Activated CD4-positive, CD25-positive, alpha-beta regulatory T cell treated with anti-CD3 and anti-CD28 coated beads, Interleukin-2, amount 50 U/mL, for 72 hours (primary cell): ENCODE data around the gene TEX22.
A peak's percentile ranks its signal among the peaks of the same experiment; 100 is the strongest.

Experiments
- DNase-seq: peaks from one replicate; pipeline ENCODE4 v3.0.0; 2021

TEX22 gene

DNA sequence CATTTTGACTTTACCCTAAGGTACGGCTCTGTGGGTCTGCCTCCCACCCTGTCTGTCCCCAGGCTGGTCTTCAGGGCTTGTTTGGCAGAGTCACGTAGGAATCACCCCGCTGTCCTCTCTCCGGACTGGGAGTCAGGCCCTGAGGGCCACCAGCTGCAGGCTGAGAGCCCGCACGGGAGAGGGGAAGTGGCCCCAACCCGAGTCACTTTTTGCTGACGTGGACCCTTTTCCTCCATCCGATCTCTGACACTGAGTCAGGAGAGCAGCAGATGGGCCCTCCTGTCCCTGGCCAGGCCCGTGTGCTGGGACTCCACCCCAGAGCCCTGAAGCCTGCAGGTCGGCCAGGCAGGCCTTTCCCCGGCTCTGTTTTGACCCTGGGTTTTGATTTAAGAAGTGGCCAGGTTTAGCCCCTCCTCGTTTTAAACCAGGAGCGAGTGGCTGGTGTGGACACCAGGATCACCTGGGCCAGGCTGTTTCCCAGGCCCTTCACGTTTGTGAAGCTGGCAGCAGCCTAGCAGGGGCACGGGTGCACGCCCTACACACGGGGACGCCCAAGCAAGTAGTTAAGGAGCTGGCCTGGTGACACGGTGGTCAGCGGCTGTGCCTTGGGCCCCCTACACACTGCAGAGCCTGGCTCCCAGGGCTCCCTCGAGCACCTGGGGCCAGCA, 12.5 kb upstream of the TEX22 start:
- DNase-seq = no peak

DNA sequence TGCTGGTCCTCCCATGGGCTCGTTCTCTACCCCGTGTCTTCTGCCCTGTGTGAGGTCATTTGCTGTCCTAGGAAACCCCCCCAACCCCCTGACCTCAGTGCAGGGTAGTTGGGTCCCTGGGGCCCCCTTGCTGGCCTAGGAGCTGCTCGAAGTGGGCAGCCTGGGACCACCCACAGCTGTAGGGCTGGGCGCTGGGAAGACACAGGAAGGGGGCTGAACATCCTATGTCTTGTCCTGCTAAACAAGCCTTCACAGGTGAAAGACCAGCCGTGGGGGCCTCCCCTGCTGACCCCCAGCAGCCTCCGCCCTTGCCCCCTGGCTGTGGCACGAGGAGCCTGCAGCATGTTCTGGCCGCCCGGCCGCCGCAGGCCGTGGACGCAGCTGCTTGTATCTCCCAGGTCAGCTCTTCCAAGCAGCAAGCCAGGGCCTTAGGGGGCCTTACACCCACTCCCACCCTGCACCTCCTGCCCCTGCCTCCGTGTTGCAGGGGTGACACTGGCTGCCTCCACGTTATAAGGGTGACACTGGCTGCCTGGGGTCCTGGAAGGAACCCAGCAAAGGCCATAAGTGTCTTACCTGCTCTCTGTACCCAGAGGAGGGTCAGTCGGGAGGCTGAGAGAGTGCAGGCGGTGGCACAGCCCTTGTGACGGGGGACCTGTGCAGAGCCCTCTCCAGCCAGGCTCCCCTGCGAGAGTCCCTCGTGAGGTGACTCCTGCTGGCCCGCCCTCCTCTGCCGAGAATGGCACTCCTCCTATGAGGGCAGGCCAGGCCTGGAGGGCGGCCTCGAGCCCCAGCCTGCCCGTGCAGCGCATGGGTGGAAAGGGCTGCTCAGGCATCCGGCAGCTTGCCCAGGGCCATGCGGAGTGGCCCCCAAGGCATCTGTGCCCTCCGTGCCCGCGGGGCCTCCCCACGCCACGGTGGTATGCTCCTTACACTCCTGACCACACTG, 11.5 kb upstream of the TEX22 start:
- DNase-seq = no peak

DNA sequence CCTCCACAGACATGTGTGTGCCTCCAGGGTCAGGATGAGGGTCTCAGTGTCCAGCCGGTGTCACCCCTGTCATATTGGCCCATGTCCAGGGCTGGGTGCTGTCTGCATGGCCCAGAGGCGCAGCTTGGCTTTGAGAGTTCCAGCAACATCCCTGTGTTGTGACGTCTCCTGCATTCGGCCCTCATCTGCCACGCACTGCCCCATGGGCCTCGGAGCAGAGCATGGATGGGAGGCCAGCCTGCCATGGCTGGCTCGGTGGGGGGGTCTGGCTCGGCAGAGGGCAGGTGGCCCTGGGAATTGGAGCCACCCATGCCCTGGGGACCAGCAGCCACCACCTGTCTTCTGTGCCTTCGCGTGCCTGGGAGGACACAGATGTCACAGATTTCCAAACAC, 10.8 kb upstream of the TEX22 start:
- no peak for DNase-seq

DNA sequence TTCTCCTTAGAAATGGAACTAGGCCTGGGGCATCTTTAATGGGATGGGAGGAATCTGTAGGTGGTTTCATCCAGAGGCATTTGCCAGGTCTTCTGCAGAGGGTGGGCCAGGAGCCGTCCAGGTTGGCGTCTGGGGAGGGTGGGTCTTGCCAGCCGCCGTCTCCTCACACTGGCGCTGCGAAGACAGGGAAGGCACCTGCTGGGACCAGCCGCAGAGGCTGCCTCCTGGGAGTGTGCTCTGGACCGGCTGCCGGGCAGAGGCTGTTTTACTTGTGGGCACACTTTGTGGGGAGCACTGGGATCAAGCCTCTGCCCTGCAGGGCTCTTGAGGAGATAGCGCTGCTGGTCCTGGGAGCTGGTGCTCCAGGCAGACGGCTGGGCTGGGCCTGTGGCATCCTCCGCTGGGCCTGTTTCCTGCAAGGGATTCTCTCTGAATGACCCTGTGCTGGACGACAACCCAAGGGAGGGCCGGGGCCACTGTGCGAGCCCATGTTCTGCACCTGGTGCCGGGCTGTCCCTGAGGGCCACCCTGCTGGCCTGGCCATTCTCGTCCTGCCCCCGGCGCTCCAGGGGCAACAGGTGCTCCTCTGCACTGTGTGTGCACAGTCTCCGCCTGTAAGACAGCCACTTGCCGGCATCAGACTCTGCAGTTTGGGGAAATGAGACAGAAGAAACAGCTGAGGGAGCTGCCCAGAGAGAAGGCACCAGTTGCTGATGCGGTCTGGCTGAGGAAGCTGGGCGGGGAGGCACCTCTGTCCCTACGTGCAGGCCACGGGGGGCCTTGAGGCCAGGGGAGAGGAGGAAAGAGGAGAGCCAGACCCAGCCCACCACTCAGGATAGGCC, 10.0 kb upstream of the TEX22 start:
- no peak for DNase-seq

DNA sequence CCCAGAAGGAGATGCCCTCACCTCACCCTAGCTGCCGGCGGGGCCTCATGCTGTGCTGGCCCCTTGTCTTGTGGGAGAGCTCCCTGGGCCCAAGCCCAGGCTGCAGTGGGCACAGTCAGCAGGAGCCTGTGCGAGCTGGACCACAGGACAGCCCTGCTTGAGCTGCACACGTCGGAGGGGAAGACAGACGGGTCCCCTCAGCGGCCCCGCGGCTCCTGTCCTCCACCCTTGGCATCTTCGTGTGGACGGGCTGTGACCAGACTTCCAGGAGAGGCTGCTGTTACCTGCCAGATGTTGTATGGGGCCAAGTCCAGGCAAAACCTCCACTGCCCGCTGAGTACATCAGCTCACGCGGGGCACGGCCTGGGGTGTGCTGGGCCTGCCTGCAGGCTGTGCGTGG, 9.4 kb upstream of the TEX22 start:
- no peak for DNase-seq

DNA sequence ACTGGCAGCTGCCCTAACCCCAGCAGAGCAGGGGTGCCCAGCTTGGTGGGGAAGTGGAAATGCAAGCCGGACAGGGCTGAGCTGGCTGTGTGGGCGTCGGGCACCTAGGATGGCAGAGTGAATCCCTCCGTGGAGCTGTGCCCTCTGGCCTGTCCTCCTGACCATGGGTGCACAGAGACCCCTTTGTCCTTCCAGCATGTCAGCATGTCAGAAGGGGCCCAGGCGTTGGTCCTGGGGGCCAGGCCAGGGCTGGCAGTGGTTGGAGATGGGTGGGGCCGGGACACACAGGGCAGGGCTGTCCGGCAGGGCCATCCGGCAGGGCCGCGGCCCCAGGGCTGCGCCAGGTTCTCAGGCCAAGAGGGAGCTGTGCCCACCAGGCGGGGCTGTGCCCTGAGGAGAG, 8.8 kb upstream of the TEX22 start:
- DNase-seq = no peak

DNA sequence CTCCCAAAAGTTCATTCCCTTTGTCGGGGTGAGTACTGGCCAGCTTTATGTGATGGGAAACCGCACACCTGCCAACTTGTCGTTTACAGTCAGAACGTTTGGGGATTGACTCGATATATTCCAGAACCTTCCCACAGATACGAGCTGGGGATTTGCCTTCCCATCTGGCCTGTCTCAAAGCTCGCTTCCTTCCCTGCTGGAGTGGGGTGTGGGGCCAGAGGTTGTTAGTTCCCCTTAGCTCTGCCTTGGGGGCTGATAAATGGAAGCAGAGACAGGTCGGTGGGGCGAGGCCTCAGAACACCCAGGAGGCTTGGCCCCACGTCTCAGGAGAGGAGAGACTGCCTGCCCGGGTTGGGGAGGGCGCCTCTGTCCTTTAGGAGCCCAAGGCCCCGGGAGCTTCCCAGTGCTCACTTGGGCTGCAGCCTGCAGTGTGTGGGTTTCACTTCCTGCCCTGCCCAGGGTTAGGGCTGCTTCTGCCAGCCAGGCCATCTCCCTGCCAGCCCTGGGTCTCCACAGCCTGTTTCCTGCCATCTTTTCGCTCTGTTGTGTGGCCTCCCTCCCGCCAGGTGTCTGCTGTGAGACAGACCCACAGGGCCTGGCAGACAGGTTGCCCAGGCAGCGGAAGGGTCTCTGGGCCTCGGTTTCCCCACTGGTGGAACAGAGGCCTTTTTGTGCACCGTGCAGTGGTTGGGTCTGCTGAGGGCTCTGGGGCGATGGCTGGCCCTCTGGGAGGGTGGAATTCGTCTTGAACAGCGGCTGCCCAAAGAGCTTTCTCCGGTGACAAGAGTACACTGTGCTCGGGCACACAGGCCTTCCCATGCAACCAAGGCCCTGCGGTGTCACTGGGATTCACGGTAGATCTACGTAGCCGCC, 8.1 kb upstream of the TEX22 start:
- no peak for DNase-seq

DNA sequence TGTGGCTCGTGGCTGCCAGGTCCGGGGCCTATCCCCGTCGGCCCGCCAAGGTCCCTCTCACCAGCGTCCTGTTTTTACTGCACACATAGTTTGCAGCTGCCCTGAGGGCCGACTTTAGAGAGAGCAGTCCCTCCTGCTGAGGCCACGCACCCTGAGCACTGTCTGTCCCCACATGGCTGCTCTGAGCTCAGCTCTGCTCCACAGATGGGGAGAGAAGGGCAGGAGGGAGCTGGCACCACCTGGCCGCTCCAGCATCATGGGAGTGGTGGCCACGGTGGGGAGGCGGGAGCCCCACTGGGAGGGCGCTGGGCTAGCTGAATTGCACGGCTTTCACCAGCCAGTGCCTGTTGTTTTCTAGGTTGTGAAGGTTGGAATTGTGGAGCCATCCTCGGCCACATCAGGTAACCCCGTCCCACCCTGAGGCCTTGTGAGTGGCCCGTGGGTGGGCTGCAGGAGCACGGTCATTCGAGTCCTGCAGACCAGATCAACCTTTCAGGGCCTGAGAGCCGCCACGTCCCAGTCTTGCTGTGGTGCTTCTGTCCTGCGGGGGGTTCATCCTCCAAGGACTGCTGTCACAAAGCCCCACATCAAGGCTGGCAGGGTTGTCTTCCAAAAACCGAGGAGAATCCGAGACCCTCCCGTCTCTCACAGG, 7.4 kb upstream of the TEX22 start:
- no peak for DNase-seq

DNA sequence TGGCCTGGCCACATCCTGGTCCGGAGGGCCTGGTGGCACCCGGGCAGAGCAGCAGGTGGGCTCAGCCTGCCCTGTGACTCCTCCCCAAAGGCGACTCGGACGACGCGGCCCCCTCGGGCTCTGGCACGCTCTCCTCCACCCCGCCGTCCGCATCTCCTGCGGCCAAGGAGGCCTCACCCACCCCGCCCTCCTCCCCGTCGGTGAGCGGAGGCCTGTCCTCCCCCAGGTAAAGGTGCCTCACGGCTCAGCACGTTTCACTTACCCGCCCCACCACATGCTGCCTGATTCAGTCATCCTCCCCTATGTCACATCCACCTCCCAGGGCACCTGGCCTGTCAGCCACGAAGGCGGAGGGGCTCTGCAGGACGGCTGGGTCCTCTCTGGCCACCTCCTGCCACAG, 6.8 kb upstream of the TEX22 start:
- no peak for DNase-seq

DNA sequence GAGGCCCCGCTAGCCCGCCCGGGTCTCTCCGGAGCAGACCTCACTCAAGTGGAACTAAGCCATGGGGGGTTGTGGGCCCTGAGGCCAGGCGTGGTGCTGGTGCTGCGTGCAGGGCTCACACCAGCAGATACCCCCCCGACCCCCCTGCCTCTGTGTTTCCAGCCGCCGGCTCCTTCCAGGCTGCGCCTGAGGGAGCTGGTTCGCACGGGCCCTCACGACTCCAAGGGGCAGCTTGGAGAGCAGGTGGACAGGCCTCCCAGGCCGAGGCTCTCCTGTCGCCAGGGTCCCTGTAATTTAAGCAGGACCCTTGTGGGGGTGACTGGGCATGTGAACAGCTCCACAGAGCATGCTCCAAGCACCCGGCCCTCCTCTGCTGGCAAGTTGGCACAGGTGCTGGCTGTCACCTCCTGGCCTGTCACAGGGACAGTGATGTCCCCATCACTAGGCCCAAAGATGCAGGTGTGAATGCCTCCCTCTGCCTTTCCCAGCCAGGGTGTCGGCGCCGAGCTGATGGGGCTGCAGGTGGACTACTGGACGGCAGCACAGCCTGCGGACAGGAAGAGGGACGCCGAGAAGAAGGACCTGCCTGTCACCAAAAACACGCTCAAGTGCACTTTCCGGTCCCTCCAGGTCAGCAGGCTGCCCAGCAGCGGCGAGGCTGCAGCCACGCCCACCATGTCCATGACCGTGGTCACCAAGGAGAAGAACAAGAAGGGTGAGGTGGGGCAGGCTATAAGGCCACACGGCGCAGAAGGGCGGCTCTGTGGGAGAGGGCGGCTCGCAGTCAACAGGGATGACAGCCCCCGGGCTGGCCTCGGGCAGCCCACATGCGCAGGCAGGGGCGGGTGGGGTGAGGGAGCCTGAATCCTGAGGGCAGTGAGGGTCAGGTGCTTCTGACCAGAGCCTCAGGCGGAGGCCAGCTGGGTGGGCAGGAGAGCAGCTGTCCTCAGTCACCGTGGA, 5.9 kb upstream of the TEX22 start:
- no peak for DNase-seq

DNA sequence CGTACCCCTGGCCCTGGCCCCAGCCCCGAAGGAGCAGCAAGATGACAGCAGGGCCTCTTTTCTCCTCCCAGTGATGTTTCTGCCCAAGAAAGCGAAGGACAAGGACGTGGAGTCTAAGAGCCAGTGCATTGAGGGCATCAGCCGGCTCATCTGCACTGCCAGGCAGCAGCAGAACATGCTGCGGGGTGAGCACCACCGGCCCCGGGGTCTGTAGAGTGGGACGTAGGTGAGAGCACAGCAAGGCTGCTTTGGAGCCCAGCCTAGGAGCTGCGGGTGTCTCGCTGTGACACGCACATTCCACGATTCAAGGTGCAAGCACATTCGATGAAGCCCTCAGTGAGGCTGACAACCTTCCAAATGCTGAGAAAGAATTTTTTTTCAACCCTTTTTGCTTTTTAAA, 5.2 kb upstream of the TEX22 start:
- no peak for DNase-seq

DNA sequence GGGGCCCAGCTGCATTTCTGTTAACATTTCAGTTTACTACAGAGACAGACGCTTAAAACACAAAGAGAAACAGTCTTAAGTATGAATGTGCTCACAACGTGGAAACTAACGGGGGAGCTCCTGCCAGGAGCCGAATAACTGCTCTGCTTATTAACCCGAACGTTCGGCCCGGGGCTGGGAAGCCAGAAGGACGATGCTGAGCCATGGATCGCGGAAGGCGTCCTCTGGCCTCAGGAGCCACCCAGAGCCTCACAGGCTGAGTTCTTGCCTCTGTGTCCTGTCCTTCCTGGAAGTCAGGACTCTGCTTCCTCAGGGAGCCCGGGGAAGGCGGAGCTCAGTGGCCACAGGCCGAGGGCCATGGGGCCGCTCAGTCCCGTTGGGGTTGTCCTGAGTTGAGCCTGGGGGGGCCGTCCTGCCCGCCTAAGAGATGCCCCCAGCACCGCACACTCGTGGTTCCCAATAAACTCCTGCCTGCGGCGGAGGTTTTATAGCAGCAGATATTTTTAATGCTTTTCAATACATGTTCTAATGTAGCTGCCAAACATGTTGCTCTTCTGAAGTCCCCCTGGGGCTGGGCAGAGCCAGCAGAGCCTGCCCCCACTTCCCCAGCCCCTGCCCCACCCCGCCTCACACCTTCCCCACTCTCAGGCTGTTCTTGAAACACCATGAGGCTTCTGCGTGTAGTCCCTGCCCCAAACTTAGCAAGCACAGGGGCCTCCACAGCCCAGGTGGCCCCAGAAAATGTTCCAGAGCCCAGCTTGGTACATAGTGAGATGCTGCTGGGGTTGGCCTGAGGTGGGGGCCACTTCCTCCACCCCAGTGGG, 3.4 kb upstream of the TEX22 start:
- DNase-seq = no peak

DNA sequence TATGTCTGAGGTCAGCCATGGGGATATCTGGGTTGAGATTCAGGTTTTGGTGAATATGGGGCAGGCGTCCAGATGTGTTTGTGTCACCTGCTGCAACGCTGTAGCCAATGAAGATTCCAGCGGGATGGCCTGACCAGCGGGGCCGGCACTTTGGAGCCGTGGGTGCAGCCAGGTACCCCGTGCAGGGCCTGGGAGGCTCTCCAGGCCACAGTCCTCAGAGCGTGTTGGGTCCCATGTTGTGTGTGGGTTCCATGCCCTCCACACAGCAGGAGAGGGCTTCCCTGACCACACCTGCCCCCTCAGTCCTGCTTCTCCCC, 2.8 kb upstream of the TEX22 start:
- DNase-seq = no peak

DNA sequence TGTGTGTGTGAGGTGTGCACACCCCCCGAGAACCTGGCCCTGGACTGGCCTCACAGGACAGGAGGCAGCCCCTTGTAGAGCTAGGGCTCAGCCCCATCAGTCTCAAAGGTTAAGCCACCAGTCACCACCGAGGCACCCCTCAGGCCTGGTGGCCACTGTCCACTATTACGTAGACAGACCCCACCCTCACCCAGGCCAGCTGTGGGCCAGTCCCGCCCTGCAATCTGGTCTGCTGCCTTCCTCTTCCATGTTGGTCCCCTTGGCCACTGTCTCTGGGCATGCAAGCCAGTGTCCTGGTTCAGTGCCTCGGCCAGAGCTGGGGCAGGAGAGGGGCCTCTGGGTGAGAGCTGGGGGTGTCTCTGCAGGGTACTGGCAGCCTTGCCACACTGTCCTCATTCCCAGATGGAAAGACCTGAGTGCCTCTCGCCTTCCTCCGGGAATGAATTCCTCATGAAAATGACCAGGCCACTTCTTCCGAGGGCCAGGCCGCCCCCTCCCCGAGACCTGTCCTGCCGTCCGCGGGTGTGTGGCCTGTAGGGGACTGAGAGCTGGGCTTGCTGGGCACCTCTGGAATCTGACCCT, 897 bp upstream of the TEX22 start:
- no peak for DNase-seq

DNA sequence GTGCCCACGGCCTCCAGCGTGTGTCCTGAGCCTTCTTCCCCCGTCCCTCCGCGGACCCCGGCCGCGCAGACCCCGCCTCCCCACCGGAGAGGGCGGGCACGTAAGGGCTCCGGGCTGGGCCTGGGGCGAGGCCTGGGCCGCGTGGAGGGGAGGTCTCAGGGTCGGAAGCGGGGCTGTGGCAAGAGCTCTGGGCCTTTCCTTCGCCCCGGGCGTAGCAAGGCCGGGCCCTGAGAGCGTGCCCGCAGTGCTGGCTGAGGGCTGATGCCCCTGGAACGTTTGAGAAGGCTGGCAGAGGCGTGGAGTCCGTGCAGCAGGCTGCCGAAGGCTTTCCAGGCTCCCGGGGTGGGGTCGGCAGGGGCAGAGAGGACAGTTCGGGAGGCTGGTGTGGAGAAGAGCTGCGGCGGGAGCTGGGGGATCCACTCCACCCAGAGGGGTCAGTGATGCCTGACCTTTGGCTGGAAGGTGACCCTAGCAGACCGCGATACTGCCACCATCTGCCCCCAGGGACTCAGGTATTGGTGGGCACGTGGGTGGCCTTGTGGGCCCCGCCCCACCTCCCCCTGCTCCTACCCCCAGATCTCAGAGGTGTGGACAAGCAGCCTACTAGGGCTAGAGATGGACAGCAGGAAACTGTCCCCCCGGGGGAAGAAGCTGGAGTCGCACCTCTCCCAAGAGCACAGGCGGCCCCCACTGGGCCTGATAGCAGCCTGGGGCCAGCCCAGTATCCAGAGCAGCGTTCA, 558 bp downstream of the TEX22 start:
- DNase-seq = peak; percentile 56

DNA sequence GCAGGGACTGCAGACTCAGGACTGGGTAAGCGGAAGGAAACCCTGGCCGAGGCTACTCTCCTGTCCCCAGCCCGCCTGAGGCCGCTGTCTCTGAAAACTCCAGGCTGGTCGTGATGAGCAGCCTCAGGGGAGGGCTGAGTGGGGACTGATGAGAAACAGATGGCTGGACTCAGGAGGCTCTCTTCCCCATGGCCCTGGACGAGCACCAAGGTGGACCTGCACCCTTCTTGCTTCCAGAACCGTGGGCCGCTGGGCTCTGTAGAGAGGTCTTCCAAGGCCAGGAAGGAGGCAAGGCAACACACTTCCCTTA, 1.1 kb downstream of the TEX22 start:
- DNase-seq = no peak

DNA sequence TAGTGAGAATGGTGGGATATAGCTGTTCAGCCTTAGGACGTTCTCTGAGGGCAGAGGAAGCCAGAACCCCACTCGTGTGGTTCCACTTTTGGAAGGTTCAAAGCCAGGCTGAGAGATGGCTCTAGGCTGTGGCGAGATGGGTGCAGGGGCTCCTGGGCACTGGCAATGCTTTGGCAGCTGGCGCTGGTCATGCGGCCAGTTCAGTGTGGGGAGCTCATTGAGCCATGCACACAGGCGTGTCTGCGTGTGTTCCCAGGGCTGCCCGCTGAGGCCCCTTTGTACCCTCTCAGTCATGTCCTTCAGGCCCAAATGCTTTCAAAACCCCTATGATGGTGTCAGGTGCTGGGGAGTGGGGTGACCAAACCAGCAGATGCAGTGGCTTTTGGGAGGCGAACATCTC, 1.7 kb downstream of the TEX22 start:
- DNase-seq = no peak

DNA sequence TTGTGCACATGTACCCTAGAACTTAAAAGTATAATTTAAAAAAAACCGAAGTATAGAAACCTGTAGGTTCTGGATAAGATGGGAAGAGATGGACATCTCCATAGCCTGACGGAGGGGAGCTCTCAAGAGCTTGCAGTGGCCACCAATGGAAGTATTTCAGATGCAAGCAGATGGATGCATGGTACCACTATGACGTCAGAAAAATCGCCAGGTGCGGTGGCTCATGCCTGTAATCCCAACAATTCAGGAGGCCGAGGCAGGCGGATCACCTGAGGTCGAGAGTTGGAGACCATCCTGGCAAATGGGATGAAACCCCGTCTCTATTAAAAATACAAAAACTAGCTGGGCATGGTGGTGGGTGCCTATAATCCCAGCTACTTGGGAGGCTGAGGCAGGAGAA, 3.4 kb downstream of the TEX22 start:
- DNase-seq = no peak

DNA sequence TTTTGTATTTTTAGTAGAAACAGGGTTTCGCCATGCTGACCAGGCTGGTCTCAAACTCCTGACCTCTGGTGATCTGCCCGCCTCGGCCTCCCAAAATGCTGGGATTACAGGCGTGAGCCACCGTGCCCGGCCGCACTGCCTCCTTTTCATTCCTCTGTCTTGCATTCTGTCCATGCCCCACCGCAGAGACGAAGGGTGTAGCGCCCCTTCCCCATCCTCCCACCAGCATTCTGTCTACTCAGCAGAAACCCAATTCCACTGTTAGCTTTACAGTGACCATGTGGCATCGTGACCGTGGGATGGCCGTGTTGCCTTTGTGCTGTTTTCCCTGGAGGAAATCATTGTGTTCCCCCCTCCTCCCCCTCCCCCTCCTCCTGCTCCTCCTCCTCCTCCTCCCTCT, 10.3 kb downstream of the TEX22 start:
- DNase-seq = no peak
